GM12801 (cell line): ENCODE measurements around the gene CCNL1.

Experiments used
- TF ChIP-seq, protein P1 (sequence below): IDR thresholded peaks from one replicate; pipeline ENCODE4 v1.5.1; 2011; ENCODE audit warnings: control low read depth; ENCODE audit not compliant: insufficient read length; ENCODE audit errors: extremely low read depth

The CCNL1 gene

GRCh38 chr3:157101486-157101885 lies 58.5 kb downstream of the CCNL1 start:
- TF ChIP-seq, protein P1, sequence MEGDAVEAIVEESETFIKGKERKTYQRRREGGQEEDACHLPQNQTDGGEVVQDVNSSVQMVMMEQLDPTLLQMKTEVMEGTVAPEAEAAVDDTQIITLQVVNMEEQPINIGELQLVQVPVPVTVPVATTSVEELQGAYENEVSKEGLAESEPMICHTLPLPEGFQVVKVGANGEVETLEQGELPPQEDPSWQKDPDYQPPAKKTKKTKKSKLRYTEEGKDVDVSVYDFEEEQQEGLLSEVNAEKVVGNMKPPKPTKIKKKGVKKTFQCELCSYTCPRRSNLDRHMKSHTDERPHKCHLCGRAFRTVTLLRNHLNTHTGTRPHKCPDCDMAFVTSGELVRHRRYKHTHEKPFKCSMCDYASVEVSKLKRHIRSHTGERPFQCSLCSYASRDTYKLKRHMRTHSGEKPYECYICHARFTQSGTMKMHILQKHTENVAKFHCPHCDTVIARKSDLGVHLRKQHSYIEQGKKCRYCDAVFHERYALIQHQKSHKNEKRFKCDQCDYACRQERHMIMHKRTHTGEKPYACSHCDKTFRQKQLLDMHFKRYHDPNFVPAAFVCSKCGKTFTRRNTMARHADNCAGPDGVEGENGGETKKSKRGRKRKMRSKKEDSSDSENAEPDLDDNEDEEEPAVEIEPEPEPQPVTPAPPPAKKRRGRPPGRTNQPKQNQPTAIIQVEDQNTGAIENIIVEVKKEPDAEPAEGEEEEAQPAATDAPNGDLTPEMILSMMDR: no peak

- TF ChIP-seq, protein P1: no peak
These were observed 59.1 kb downstream of the CCNL1 start for GRCh38 chr3:157100608-157101396.

- TF ChIP-seq, protein P1: no peak
These were observed 59.9 kb downstream of the CCNL1 start for GRCh38 chr3:157100096-157100477.

- TF ChIP-seq, protein P1: no peak
These were observed 60.4 kb downstream of the CCNL1 start for GRCh38 chr3:157099326-157100095.

DNA sequence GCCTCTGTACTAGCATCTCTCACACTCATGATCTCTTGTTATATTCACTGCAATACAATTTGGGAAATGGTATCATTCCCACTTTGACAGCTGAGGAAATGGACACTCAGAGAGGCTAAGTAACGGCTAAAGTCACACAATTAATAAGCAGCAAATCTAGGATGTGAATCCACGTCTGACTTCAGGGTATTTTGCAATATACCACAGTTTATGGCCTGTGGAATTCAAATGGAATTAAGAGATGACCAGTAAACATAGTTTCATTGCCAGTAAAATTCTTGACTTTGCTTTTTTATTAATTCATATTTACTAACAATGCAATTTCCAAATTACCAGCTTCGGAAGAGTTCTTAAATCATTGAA lies 61.1 kb downstream of the CCNL1 start:
- TF ChIP-seq, protein P1: no peak

DNA sequence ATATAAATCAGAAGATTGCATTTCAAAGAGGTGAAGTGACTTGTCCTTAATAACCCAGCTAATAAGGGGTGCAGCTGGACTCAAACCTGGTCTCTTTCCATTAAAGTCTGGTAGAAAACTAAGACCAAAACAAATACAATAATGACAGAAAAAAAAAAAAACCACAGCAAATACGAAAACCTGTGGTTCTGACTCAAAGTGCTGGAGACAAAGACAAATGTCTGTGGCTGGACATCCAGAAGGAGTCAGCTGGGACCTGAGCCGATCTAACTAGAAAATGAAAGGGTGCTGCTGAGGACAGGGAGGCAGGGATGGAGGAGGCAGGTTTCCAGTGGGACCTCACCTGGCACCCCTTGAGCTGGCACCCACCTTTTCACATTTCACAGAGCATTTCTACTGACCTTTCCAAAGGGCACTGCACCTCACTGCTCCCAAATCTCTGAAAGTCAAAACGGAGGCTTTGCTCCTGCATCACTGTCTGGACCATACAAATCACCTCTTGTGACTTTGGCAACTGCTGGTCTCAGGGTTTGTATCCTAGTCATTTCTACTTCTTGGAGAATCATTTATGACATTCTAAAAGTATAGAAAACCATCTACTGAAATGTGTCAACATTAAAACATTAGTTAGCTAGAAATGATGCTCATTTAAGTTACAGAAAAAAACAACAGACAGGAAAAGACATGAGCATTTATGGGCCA lies 61.7 kb downstream of the CCNL1 start:
- TF ChIP-seq, protein P1: no peak
